Stimulated activated CD8-positive, alpha-beta memory T cell treated with anti-CD3 and anti-CD28 coated beads, Interleukin-12 subunit alpha, Interleukin-12 subunit beta, amount 100 ng/mL, for 24 hours (primary cell): ENCODE measurements around the gene RAB4B.
"Not testable (repeated sequence)": the region's sequence is repeated elsewhere in the genome, so short reads cannot be mapped to it uniquely, and the experiment has no call there.

Source experiments
- DNase-seq: peaks from one replicate; pipeline ENCODE4 v3.0.0-alpha.2; 2020; ENCODE audit errors: extremely low read depth

Gene RAB4B

DNA sequence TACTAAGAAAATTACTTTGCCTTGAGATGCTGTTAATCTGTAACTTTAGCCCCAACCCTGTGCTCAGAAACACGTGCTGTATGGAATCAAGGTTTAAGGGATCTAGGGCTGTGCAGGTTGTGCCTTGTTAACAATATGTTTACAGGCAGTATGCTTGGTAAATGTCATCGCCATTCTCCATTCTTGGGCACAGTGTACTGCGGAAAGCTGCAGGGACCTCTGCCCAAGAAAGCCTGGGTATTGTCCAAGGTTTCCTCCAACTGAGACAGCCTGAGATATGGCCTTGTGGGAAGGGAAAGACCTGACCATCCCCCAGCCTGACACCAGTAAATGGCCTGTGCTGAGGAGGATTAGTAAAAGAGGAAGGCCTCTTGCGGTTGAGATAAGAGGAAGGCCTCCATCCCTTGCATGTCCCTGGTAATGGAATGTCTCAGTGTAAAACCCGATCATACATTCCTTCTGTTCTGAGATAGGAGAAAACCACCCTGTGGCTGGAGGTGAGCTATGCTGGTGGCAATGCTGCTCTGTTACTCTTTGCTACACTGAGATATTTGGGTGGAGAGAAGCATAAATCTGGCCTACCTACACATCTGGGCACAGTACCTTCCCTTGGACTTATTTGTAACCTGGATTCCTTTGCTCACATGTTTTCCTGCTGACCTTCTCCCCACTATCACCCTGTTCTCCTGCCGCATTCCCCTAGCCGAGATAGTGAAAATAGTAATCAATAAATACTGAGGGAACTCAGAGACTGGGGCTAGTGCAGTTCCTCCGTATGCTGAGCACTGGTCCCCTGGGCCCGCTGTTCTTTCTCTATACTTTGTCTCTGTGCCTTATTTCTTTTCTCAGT lies 44.9 kb downstream of the RAB4B start:
- not testable (repeated sequence) for DNase-seq

DNA sequence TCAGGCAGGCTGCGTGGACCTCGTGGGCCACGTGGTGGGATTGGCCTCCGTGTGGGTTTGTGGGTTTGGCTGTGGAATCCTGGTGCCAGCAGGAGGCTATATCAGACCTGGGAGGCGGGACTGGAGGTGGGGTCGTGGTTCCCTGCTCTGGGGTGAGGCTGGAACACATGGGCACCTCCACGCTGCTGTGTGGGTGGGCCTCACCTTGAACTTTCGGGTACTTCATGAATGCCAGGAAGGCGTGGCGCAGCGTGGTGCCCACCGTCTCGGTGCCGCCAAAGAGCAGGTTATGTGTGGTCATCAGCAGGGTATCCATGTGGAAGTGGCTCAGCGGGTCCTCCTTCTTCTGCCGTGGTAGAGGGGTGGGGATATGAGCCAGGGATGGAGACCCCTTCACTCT lies 46.9 kb downstream of the RAB4B start:
- DNase-seq, result not testable (repeated sequence)

DNA sequence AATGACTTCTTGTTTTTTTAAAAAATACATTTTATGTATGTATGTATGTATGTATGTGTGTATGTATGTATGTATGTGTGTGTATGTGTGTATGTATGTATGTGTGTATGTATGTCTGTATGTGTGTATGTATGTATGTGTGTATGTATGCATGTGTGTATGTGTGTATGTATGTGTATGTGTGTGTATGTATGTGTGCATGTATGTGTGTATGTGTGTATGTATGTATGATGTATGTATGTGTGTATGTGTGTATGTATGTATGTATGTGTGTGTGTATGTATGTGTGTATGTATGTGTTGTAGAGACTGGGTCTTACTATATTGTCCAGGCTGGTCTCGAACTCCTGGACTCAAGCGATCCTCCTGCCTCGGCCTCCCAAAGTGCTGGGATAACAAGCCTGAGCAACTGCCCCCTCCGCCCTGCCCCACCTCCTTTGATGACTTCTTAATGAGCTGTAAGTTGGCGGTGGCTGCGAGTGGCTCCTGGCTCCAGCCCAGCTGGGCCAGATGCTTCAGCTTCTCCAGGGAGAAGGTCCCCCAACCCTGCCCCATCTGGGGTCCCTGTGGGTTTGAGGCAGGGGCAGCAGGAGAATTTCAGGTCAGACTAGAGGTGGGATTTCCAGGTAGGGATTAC lies 47.5 kb downstream of the RAB4B start:
- DNase-seq, result not testable (repeated sequence)

DNA sequence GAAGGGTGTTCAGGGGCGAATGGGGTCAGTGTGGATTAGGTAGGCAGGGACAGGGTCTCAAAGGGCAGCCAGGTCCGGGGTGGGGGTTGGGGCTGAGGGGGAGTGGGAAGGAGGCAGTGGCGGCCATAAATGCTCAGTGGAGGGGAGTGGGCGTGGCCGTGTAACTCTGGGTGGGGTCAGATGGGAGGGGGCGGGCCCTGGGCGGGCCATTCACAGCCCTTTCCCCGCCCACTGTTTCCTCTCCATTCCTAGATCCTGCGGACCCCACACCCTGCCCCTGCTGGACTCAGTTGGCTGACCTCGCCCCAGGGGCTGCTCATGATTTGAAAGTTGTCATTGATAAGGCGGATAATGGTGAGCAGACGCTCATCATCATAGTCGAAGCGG lies 48.3 kb downstream of the RAB4B start:
- DNase-seq, result not testable (repeated sequence)

DNA sequence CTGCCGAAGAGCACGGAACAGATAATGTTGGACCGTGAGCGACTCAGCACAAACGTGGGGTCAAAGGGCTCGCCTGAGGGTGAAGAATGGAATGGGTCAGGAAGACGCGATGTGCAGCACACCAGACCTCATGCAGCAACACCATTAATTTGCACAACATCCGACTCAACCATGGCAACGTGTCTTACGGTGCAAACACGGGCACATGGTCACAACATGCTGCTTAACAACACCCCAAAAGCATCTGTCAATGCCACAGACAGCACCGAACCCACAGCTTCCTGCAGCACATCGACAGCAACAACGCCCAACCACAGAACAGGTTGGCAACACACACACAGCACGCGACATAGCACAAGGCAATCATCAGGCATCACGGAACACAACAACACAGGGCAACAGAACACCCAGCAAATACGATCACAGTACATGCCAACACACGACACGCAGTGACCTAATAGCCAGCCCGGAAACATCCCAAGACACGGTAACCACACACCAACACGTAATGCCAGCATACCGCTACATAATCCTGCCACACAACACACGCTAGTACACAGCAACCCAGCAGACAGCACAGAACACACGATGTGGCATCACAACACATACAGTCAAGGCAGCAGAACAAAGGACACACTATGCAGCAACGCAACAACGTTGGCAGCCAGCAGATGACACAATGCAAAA lies 48.8 kb downstream of the RAB4B start:
- DNase-seq, result not testable (repeated sequence)

DNA sequence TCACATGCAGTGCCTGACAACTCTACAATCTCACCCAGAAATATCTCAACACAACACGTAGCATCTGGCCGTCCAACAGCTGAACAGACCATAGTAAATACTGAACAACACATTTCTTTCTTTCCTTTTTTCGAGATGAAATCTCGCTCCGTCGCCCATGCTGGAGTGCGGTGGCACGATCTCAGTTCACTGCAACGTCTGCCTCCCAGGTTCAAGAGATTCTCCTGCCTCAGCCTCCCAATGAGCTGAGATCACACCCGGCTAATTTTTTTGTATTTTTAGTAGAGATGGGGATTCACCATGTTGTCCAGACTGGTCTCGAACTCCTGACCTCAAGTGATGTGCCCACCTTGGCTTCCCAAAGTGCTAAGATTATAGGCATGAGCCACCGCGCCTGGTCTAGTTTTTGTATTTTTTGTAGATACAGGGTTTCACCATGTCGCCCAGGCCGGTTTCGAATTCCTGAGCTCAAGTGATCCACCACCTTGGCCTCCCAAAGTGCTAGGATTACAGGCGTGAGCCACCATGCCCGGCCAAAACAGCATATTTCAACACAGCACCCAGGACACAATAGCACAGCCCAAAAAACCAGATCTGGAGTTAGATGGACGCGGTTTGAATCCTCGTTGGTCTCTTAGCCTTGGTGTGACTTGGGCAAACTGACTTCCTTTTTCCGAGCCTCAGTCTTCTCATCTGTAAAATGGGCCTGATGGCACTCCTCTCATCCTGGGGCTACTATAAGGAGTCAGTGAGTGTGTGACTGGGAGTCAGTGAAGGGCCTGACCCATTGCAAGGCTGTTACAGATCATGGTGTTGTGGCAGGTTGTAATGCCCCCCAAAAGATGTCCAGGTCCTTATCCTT lies 49.6 kb downstream of the RAB4B start:
- DNase-seq, result no peak

DNA sequence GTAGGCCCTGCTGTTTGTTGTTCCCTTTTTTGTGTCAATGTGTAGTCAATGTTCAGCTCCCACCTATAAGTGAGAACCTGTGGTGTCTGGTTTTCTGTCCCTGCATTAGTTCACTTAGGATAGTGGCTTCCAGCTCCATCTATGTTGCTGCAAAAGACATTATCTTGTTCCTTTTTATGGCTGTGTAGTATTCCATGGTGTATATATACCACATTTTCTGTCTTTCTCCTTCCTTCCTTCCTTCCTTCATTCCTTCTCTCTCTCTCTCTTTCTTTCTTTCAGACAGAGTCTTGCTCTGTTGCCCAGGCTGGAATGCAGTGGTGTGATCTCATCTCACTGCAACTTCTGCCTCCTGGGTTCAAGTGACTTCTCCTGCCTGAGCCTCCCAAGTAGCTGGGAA lies 51.2 kb downstream of the RAB4B start:
- no peak for DNase-seq

DNA sequence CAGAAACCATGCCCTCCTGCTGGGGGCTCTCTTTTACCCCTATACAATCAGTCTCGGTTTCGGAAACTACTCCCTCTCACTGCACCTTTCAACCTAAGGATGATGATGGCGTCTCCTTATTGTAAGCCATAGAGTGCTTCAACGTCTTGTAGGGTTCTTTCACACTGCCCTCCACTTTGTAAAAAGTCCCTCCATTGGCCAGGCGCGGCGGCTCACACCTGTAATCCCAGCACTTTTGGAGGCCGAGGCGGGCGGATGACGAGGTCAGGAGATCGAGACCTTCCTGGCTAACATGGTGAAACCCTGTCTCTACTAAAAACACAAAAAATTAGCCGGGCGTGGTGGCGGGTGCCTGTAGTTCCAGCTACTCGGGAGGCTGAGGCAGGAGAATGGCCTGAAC lies 52.7 kb downstream of the RAB4B start:
- not testable (repeated sequence) for DNase-seq

DNA sequence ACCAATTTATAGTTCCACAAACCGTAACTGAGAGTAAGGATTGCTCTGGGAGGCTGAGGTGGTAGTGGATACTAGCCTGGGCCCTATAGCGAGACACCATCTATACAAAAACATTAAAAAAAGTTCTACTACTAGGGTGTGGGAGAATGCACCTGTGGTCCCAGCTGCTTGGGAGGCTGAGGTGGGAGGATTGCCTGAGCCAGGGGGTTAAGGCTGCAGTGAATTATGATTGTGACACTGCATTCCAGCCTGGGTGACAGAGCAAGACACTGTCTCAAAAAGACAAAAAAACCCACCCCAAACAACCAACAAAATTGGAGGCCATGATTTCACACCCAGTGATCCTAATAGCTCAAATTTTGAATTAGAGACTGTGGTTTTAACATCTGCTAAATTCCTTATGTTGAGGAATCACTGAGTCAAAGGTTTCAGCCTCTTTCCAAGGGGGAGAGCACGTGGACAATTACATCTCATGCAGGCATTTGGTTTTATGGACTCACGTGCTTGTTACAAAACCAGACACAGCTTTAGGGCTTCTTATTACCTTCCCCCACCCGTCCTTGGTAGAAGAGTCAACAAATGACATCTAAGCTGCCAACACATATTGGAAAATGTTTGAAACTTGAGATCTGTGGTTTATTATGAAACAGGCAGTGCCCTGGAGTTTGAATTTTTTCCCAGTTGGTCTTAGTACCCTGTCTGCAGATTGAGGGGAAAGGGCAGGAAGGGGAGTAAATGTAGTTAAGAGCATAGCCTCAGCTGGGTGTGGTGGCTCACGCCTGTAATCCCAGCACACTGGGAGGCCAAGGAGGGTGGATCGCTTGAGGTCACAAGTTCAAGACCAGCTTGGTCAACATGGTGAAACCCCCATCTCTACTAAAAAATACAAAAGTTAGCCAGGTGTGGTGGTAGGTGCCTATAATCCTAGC lies 53.7 kb downstream of the RAB4B start:
- no peak for DNase-seq

DNA sequence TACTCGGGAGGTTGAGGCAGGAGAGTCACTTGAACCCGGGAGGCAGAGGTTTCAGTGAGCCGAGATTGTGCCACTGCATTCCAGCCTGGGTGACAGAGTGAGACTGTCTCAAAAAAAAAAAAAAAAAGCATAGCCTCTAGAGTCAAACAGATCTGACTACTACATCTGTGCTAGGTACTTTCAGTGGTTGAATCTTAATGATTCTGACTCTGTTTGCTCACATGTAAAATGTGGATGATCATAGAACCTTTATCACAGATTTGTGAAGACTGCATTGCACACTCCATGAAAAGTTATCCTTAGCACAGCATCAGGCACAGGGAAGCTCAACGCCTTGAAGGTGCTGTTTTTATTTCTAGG lies 54.4 kb downstream of the RAB4B start:
- not testable (repeated sequence) for DNase-seq

DNA sequence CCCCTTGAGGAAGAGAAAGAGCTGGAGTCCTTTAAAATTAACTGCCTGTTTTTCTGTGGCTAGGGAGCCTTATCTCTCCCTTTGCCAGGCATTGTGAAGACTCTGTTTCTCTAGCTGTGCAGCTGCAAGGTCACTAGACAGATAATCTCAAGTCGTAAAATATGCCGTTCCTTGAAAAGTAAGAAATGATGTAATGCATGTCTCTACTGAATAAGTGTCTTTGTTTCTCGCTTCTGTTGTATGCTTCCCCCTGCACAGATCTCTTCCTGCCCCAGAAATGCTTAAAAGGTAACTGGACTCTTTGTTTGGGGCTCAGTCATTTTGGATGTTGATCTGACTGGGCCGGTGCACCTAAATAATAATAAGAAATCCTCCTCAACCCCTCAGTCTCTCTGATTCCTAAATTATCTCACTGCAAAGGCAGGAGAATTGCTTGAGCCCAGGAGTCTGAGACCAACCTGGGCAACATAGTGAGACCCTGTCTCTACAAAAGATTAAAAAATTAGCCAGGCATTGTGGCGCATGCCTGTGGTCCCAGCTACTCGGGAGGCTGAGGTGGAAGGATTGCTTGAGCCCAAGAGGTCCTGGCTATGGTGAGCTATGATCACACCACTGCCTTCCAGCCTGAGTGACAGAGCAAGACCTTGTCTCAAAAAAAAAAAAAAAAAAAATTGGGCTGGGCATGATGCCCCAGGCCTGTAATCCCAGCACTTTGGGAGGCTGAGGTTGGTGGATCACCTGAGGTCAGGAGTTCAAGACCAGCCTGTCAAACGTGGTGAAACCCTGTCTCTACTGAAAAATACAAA lies 55.9 kb downstream of the RAB4B start:
- not testable (repeated sequence) for DNase-seq

DNA sequence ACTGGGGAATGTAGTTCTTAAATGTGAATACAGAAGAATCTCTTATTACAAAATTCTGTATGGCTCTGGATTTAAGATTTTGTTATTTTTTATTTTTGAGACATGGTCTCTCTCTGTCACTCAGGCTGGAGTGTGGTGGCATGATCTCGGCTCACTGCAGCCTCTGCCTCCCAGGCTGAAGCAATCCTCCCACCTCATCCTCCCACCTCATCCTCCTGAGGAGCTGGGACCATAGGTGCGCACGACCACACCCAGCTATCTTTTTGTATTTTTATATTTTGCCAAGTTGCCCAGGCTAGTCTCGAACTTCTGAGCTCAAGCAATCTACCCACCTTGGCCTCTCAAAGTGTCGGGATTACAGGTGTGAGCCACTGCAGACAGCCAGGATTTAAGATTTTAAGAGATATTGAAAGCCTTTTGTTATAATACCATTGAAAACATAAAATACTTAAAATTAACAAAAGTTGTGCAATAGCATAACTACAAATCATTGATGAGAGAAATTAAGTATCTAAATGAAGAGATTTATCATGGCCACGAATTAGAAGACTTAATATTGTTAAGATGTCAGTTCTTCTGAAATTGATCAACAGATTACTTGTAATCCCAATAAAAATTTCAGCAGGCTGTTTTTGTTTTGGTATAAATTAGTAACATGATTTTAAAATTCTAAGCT lies 58.8 kb downstream of the RAB4B start:
- DNase-seq, result no peak

DNA sequence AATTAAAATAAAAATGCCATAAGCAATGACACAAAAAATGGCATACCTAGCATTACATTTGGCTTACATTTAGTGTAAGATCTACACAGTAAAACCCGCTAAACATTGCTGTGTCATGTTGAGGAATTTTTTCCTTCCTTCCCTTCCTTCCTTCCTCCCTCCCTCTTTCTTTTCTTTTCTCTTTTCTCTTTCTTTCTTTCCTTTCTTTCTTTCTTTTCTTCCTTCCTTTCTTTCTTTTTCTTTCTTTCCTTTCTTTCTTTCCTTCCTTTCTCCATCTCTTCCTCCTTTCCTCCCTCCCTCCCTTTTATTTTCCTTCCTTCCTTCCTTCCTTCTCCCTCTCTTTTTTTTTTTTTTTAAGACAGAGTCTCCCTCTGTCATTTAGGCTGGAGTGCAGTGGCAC lies 60.4 kb downstream of the RAB4B start:
- not testable (repeated sequence) for DNase-seq

DNA sequence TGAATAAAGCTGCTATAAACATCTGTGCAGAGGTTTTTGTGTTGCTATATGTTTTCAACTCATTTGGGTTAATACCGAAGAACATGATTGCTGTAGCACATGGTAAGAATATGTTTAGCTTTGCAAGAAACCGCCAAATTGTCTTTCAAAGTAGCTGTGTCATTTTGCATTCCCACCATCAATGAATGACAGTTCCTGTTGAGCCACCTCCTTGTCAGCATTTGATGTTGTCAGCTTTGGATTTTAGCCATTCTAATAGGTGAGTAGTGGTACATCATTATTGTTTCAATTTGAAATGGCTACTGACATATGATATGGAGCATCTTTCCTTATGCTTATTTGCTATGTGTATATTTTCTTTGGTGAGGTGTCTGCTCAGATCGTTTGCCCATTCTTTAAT lies 64.0 kb downstream of the RAB4B start:
- DNase-seq, result not testable (repeated sequence)

DNA sequence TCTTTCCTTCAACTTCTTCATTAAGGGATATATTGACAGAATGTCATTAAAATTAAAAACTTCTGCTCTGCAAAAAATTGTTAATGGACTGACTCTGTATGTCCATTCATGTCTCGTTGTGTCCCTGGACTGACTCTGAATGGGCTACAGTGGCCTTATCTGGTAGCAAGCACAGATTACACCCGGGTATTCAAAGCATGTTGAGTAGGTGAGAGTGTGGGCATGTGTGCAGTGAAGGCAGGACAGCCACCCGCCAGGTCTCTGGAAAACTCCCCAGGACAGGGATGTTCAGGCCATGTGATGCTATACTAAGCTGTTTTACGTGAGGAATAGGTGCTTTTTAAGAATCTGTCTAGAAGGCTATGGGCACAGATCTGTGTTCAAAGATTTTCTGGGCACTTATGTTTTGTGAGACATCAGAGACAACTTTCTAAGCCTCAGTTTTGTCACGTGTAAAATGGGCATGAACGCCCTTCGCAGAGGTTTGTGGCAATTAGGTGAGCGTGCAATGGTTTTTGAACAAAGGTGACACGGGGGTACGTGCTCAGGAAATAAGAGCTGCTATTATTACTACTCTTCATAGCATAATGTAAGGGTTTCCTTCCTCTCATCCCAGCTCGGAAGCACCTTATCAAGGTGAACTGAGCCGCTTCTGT lies 65.1 kb downstream of the RAB4B start:
- not testable (repeated sequence) for DNase-seq

DNA sequence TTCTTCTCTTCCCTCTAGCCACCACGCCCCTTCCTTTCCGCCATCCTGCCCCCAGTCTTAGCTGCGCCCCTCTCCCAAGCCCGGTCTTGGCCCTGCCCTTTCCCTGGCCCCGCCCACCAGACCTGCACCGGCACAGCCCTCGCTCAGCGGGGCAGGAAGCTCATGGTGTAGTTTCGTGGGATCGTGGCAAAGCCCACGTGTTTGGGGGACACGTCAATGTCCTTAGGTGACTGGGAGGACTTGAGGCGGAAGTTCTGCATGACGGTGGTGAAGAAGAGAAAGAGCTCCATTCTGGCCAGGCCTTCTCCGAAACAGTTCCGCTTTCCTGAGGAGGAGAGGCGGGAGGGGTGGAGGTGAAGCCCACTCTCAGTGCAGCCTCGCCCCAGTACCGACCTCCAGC lies 65.6 kb downstream of the RAB4B start:
- DNase-seq, result not testable (repeated sequence)
